ENCODE data around the gene TLDC2.

The TLDC2 gene

DNA sequence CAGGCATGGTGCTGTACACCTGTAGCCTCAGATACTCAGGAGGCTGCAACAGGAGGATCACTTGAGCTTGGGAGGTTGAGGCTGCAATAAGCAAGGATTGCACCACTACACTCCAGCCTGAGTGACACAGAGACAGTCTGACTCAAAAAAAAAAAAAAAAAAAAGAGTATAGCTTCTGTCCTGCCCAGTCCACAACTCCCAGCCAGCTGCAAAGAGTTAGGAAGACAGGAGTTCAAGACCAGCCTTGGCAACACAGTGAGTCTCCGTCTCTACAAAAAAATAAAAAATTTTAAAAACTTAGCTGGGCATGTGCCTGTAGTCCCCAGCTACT, 28.3 kb upstream of the TLDC2 start:
- H3K27me3 ChIP-seq (ENCODE audit: insufficient read depth, poor library complexity, severe bottlenecking), result no peaks in the 10 kb centered on the region
- H3K27ac ChIP-seq (replicated peaks), result no peak overlapping the region
- no peak for DNase-seq (ENCODE audit: low read depth in 1 of 2, low spot score in 1 of 2)
- TF ChIP-seq, protein P1, sequence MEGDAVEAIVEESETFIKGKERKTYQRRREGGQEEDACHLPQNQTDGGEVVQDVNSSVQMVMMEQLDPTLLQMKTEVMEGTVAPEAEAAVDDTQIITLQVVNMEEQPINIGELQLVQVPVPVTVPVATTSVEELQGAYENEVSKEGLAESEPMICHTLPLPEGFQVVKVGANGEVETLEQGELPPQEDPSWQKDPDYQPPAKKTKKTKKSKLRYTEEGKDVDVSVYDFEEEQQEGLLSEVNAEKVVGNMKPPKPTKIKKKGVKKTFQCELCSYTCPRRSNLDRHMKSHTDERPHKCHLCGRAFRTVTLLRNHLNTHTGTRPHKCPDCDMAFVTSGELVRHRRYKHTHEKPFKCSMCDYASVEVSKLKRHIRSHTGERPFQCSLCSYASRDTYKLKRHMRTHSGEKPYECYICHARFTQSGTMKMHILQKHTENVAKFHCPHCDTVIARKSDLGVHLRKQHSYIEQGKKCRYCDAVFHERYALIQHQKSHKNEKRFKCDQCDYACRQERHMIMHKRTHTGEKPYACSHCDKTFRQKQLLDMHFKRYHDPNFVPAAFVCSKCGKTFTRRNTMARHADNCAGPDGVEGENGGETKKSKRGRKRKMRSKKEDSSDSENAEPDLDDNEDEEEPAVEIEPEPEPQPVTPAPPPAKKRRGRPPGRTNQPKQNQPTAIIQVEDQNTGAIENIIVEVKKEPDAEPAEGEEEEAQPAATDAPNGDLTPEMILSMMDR (IDR thresholded peaks at IDR 0.05; ENCODE audit: insufficient read depth, low read length), result no peak
- TF ChIP-seq SPI1 (IDR thresholded peaks at IDR 0.05; ENCODE audit: borderline replicate concordance, low read depth) (no peak), GABPA (IDR thresholded peaks at IDR 0.05; ENCODE audit: low read depth) (no peak), POLR2AphosphoS5 (IDR thresholded peaks at IDR 0.05; ENCODE audit: low read depth) (no peak)
- TF ChIP-seq, protein P2, sequence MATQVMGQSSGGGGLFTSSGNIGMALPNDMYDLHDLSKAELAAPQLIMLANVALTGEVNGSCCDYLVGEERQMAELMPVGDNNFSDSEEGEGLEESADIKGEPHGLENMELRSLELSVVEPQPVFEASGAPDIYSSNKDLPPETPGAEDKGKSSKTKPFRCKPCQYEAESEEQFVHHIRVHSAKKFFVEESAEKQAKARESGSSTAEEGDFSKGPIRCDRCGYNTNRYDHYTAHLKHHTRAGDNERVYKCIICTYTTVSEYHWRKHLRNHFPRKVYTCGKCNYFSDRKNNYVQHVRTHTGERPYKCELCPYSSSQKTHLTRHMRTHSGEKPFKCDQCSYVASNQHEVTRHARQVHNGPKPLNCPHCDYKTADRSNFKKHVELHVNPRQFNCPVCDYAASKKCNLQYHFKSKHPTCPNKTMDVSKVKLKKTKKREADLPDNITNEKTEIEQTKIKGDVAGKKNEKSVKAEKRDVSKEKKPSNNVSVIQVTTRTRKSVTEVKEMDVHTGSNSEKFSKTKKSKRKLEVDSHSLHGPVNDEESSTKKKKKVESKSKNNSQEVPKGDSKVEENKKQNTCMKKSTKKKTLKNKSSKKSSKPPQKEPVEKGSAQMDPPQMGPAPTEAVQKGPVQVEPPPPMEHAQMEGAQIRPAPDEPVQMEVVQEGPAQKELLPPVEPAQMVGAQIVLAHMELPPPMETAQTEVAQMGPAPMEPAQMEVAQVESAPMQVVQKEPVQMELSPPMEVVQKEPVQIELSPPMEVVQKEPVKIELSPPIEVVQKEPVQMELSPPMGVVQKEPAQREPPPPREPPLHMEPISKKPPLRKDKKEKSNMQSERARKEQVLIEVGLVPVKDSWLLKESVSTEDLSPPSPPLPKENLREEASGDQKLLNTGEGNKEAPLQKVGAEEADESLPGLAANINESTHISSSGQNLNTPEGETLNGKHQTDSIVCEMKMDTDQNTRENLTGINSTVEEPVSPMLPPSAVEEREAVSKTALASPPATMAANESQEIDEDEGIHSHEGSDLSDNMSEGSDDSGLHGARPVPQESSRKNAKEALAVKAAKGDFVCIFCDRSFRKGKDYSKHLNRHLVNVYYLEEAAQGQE (IDR thresholded peaks at IDR 0.05; ENCODE audit: insufficient replicate concordance, low read depth), result no peak
- H3K4me3 ChIP-seq (replicated peaks; ENCODE audit: insufficient read depth, low read length), result no peak overlapping the region

DNA sequence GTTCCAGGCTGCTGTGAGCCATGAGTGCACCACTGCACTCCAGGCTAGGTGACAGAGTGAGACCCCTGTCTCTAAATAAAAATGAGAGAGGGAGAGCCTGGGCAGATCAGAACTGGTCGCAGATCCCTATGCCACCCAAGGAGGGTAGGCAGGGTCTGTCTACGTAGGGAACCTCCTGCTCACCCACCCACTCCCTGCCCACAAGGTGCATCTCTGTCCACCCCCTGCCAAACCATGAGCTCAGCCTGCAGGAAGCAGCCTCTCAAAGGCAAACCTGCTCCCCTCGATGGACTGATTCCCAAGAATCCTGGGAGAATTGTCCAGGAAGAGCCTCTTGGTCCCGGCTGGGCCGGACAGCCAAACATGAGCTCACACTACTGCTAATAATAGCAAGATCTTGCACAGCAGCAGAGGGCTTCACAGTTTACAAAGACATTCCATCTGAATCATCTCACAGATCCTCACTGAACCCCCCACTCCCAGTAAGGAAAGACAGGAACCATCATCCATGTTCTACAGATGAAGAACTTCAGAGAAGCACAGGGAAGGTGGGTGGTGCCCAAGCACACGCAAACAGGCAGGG, 27.8 kb upstream of the TLDC2 start:
- no peak for DNase-seq (ENCODE audit: low read depth in 1 of 2, low spot score in 1 of 2)

DNA sequence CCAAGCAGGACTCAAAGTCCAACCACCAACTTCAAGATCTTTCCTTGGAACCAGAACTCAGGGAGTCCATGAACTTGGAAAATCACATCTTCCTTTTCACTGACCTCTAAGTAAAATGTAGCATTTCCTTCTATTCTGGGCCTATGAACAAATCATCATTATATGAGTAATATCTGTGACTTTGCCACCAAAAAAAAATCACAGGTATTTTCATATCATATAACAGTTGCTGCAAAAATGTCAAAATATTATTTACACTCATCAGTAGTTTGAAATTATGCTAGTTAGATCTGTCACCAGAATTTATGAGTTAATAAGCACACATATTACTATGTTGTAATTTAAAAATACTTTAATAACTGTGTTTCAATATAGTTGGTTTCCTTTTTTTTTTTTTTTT, 27.3 kb upstream of the TLDC2 start:
- H3K4me3 ChIP-seq (replicated peaks; ENCODE audit: insufficient read depth, low read length), result no peak overlapping the region
- H3K27ac ChIP-seq (replicated peaks), result no peak overlapping the region
- DNase-seq (ENCODE audit: low read depth in 1 of 2, low spot score in 1 of 2), result no peak
- TF ChIP-seq, protein P1 (IDR thresholded peaks at IDR 0.05; ENCODE audit: insufficient read depth, low read length), result no peak
- no peak for TF ChIP-seq SPI1 (IDR thresholded peaks at IDR 0.05; ENCODE audit: borderline replicate concordance, low read depth)
- TF ChIP-seq GABPA (IDR thresholded peaks at IDR 0.05; ENCODE audit: low read depth), result no peak
- no peak for TF ChIP-seq POLR2AphosphoS5 (IDR thresholded peaks at IDR 0.05; ENCODE audit: low read depth)
- TF ChIP-seq, protein P2 (IDR thresholded peaks at IDR 0.05; ENCODE audit: insufficient replicate concordance, low read depth), result no peak
- no peaks in the 10 kb centered on the region for H3K27me3 ChIP-seq (ENCODE audit: insufficient read depth, poor library complexity, severe bottlenecking)

More for the DNA sequence above, 27.8 kb upstream of the TLDC2 start:
- no peaks in the 10 kb centered on the region for H3K27me3 ChIP-seq (ENCODE audit: insufficient read depth, poor library complexity, severe bottlenecking)
- H3K27ac ChIP-seq (replicated peaks), result no peak overlapping the region
- no peak overlapping the region for H3K4me3 ChIP-seq (replicated peaks; ENCODE audit: insufficient read depth, low read length)
- TF ChIP-seq SPI1 (IDR thresholded peaks at IDR 0.05; ENCODE audit: borderline replicate concordance, low read depth), result no peak
- TF ChIP-seq, protein P1 (IDR thresholded peaks at IDR 0.05; ENCODE audit: insufficient read depth, low read length), result no peak
- no peak for TF ChIP-seq GABPA (IDR thresholded peaks at IDR 0.05; ENCODE audit: low read depth)
- TF ChIP-seq, protein P2 (IDR thresholded peaks at IDR 0.05; ENCODE audit: insufficient replicate concordance, low read depth), result no peak
- TF ChIP-seq POLR2AphosphoS5 (IDR thresholded peaks at IDR 0.05; ENCODE audit: low read depth), result no peak
